ENCODE data around the gene SLC44A5. TPM values are rescaled to one million over a fixed set of nuclear protein-coding genes. Genes with fewer than 3 reads are reported as not detected.
"Not testable (repeated sequence)": the region's sequence is repeated elsewhere in the genome, so short reads cannot be mapped to it uniquely, and the experiment has no call there.

SLC44A5 gene
- total RNA-seq, 1 donor from 2014 or later, result 3.7 TPM

DNA sequence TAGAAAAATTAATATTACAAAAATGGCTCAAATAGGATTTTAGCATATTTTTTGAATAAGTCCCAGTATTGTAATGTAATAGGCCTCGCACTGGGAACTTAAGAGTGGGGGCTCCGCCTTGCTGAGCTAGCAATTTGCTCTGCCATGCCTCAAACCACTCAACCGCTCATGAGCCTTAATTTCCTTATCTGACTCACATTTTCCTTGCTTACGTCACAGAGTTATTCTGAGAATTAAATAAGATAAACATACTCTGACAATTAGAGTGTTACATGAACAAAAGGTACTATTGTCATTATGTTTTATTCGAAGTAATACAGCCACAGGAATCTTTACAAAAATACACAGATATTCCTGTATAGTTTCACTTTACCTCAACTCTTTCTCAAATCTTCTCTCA, 108.1 kb downstream of the SLC44A5 start:
- H3K27me3 ChIP-seq (ENCODE audit: control insufficient read depth, insufficient read depth, low read length), result no peaks in the 10 kb centered on the region
- TF ChIP-seq, protein P1, sequence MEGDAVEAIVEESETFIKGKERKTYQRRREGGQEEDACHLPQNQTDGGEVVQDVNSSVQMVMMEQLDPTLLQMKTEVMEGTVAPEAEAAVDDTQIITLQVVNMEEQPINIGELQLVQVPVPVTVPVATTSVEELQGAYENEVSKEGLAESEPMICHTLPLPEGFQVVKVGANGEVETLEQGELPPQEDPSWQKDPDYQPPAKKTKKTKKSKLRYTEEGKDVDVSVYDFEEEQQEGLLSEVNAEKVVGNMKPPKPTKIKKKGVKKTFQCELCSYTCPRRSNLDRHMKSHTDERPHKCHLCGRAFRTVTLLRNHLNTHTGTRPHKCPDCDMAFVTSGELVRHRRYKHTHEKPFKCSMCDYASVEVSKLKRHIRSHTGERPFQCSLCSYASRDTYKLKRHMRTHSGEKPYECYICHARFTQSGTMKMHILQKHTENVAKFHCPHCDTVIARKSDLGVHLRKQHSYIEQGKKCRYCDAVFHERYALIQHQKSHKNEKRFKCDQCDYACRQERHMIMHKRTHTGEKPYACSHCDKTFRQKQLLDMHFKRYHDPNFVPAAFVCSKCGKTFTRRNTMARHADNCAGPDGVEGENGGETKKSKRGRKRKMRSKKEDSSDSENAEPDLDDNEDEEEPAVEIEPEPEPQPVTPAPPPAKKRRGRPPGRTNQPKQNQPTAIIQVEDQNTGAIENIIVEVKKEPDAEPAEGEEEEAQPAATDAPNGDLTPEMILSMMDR (IDR thresholded peaks at IDR 0.05; ENCODE audit: insufficient read depth, low read length, poor library complexity, severe bottlenecking), result no peak
- peak; percentile 25 for DNase-seq (ENCODE audit: low read depth)
- H3K4me3 ChIP-seq (ENCODE audit: low read depth, low read length), result no peak overlapping the region
- no peaks in the 10 kb centered on the region for H3K36me3 ChIP-seq (ENCODE audit: control insufficient read depth, insufficient read depth, low read length)

DNA sequence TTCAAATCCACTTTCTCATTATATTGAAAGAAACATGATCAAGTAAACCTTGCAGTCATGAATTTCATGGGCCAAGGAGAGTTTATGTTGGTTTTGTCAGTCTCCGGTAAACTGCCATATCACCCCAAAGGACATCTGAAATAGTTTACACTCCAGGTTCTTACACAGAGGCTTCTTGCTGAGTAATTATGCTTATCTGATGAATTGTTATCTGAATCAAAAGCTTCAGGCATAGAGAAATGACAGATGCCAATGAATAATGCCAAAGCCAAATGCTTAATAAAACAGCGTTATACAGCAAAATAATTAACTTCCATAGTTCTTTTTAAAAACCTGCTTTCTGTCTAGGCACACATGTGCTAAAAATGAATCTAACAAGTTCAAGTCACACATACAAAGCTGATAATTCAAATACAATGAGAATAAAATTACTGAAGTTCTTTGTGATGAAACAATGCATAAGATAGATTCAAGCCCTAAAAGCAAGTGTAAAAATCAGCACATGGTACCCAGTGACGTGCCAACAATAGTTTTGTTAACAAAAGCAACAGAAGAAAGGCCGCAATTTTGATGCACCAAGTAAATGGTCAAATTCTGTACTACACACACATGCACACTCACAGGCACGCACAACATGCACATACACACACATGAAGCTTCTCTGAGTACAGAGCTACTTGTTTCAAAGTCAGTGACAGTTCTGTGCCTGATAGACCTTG, 109.2 kb downstream of the SLC44A5 start:
- Histone ChIP-seq H3K27me3 (ENCODE audit: control insufficient read depth, insufficient read depth, low read length) (no peaks in the 10 kb centered on the region), H3K36me3 (ENCODE audit: control insufficient read depth, insufficient read depth, low read length) (no peaks in the 10 kb centered on the region), H3K4me3 (ENCODE audit: low read depth, low read length) (no peak overlapping the region)
- DNase-seq (ENCODE audit: low read depth), result no peak
- TF ChIP-seq, protein P1 (IDR thresholded peaks at IDR 0.05; ENCODE audit: insufficient read depth, low read length, poor library complexity, severe bottlenecking), result no peak

DNA sequence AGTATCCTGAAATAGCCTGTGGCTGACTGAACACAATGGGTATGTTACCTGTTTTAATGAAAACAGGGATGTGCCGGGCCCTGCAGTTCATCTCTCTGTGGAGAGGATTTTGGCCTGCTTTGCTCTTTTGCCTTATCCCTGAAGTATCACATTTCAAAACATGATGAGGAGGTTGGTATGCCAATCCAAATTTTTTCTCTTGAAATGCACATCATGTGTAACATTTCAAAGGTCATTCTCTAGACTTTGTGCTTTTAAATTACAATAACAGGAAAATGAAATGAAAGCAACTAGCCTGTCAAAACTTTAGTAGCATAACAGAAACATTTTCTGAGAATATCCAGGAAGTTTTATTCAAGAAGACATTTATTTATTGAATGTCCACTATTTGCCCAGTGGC, 118.9 kb downstream of the SLC44A5 start:
- Histone ChIP-seq H3K27me3 (ENCODE audit: control insufficient read depth, insufficient read depth, low read length) (no peaks in the 10 kb centered on the region), H3K4me3 (ENCODE audit: low read depth, low read length) (no peak overlapping the region), H3K36me3 (ENCODE audit: control insufficient read depth, insufficient read depth, low read length) (no peaks in the 10 kb centered on the region)
- TF ChIP-seq, protein P1 (IDR thresholded peaks at IDR 0.05; ENCODE audit: insufficient read depth, low read length, poor library complexity, severe bottlenecking), result no peak
- no peak for DNase-seq (ENCODE audit: low read depth)

DNA sequence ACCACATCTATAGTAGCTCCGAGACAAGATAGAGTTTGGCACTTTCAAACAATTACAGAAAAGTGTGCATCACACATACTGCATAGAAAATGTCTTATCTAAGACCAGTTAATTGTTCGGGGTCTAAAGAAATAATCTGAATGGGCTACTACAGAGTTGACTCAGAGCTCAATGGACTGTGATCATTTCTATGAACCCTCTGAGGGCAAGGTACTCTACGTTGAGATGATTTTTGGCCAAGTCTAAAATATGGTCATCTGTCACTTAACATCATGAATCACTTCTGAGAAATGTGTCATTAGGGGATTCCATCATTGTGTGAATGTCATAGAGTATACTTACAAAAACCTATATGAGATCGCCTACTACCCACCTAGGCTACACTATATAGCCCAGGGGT, 123.5 kb downstream of the SLC44A5 start:
- DNase-seq (ENCODE audit: low read depth), result no peak
- H3K36me3 ChIP-seq (ENCODE audit: control insufficient read depth, insufficient read depth, low read length), result no peaks in the 10 kb centered on the region
- no peaks in the 10 kb centered on the region for H3K27me3 ChIP-seq (ENCODE audit: control insufficient read depth, insufficient read depth, low read length)
- TF ChIP-seq, protein P1 (IDR thresholded peaks at IDR 0.05; ENCODE audit: insufficient read depth, low read length, poor library complexity, severe bottlenecking), result no peak
- H3K4me3 ChIP-seq (ENCODE audit: low read depth, low read length), result no peak overlapping the region

DNA sequence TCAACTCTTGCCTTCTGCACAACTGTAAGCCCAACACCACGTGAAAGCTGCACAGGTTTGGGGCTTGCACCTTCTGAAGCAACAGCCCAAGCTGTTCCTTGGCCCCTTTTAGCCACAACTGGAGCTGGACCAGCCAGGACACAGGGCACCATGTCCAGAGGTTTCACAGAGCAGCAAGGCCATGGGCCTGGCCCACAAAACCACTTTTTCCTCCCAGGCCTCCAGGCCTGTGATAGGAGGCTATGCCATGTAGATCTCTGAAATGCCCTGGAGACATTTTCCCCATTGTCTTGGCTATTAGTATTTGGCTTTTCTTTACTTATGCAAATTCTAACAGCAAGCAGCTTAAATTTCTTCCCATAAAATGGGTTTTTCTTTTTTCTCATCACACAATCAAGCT, 126.1 kb downstream of the SLC44A5 start:
- no peak overlapping the region for H3K4me3 ChIP-seq (ENCODE audit: low read depth, low read length)
- no peaks in the 10 kb centered on the region for H3K27me3 ChIP-seq (ENCODE audit: control insufficient read depth, insufficient read depth, low read length)
- no peaks in the 10 kb centered on the region for H3K36me3 ChIP-seq (ENCODE audit: control insufficient read depth, insufficient read depth, low read length)
- TF ChIP-seq, protein P1 (IDR thresholded peaks at IDR 0.05; ENCODE audit: insufficient read depth, low read length, poor library complexity, severe bottlenecking), result no peak
- DNase-seq (ENCODE audit: low read depth), result no peak

DNA sequence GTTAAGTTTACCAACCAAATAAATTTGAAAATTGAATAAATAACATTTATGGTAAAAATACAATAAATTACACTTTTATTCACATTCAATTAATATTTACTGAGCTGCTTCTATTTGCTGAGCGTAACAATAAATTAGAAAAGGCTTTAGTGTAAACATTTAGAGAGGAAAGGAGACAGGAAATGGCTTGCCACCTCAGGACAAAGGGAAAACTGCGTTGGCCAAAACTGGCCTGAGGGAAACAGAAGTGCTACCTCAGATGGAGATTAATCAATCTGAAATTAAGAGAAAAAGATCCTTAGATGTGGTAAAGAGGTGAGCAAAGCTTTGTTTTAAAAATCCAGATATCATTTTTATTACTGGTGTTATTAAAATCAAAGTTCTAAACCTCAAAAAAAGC, 128.0 kb downstream of the SLC44A5 start:
- H3K27me3 ChIP-seq (ENCODE audit: control insufficient read depth, insufficient read depth, low read length), result no peaks in the 10 kb centered on the region
- no peaks in the 10 kb centered on the region for H3K36me3 ChIP-seq (ENCODE audit: control insufficient read depth, insufficient read depth, low read length)
- no peak overlapping the region for H3K4me3 ChIP-seq (ENCODE audit: low read depth, low read length)
- TF ChIP-seq, protein P1 (IDR thresholded peaks at IDR 0.05; ENCODE audit: insufficient read depth, low read length, poor library complexity, severe bottlenecking), result no peak
- DNase-seq (ENCODE audit: low read depth), result no peak

- not testable (repeated sequence) for DNase-seq (ENCODE audit: low read depth); H3K27me3 ChIP-seq (ENCODE audit: control insufficient read depth, insufficient read depth, low read length); H3K36me3 ChIP-seq (ENCODE audit: control insufficient read depth, insufficient read depth, low read length); H3K4me3 ChIP-seq (ENCODE audit: low read depth, low read length)
These were observed 134.4 kb downstream of the SLC44A5 start for GRCh38 chr1:75476486-75476885.

Data from kidney epithelial cell (primary cell).